Fibroblast of skin of left quadriceps (primary cell): Measurements from ENCODE around the gene GRIK5.

Experiments used
- DNase-seq, 2 experiments: peaks; one replicate each; pipeline ENCODE4 v3.0.0-alpha.2; 2013; ENCODE audit warnings: low read depth in 2 of 2

Gene GRIK5

GRCh38 chr19:42095142-42095813 is 25.3 kb upstream of the GRIK5 start:
- no peak for DNase-seq

DNA sequence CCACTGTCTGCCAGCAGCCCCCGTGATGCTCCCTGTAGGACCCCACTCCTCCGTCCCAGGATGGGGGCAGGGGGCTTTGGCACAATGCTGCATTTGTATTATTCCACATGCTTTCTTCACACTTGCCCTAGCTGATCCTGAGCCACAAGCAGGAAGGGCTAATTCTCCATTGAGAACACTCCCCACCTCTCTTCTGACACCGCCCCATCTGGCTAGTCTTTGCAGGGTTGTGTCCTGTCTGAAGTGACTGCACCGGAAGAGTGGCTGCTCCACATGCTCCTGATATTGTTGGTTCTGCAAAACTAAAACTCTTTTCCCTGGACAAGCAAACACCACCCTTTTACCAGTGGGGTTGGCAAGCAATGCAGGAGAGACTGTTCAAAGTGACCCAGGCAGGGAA is 23.9 kb upstream of the GRIK5 start:
- DNase-seq, result no peak

GRCh38 chr19:42093505-42093904 is 23.5 kb upstream of the GRIK5 start:
- no peak for DNase-seq

- no peak for DNase-seq
These were observed 22.3 kb upstream of the GRIK5 start for GRCh38 chr19:42092350-42092749.

DNA sequence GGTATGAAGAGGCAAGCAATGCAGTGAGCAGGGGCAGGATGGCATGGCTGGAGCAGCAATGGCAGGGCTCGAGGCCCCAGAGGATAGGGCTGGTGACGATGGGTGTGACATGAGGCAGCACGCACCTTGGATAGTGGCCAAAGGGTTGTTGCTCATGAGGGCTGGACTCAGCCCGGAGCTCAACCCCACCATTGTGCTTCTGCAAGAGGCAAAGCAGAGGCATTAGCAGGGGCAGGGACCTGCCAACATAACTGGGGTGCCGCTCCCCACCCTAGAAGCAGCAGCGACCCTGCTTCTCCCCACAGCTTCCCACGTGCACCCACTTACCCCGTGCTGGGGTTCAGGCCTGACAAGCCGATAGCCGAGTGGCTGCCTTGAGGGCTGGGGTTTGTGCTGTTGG is 21.7 kb upstream of the GRIK5 start:
- DNase-seq, result no peak

DNA sequence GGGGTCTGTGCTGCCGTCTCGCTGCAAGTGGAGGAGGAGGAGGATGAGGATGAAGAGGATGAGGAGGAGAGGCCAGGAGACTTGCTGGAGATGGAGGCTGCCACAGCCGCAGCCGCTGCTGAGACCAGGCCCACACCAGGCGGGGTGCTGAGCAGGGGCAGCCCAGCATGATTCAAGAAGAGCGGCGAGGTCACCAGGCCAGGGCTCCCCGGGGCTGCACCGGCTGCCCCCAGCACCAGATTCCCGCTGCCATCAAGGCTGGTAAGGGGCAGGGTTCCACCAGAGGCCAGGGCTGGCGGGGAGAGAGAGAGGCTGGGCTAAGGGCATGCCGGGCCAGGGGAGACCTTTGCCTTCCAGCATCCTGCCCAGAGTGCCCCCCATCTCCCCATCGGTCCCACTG is 21.3 kb upstream of the GRIK5 start:
- DNase-seq, result no peak

GRCh38 chr19:42090672-42091071 is 20.7 kb upstream of the GRIK5 start:
- DNase-seq, result no peak

GRCh38 chr19:42089772-42090171 is 19.8 kb upstream of the GRIK5 start:
- no peak for DNase-seq

- DNase-seq, result no peak
These were observed 19.3 kb upstream of the GRIK5 start for GRCh38 chr19:42089191-42089750.

DNA sequence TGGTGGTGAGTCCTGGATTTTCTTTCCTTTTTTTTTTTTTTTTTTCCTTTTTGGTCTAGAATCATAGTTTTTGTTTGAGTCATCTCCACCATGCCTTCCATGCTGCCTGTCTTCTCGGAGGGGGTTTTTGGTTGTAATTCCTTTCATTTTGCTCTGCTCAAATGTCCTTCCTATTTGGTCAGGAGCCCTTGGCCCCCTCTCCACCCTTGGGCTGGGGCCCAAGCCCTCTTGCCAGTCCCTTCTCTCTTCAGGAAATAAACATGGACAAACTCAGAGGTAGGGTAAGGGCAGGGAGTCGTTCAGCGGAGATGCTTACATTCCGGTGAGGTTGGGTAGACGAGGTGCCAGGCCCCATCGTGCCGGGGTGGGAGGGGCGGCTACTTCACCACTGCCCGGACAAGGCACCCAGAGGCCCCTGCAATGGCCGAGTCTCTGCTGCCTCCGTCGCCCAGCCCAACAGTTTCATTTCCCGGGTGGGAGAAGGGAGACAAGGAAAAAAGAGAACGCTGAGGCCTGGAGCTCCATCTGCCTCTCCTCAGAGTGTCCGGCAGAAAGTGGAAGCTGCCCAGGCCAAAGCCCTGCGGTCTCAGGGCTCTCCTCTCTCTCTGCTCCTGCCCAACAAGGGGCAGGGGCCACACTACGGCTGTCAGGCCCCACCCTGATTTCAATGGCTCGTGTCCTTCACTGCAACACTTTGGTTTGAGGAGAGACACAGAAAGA is 18.6 kb upstream of the GRIK5 start:
- peak; percentile 38 to 48 for DNase-seq

- DNase-seq, result no peak
These were observed 17.0 kb upstream of the GRIK5 start for GRCh38 chr19:42086770-42087550.

- no peak for DNase-seq
These were observed 16.3 kb upstream of the GRIK5 start for GRCh38 chr19:42086188-42086736.

DNA sequence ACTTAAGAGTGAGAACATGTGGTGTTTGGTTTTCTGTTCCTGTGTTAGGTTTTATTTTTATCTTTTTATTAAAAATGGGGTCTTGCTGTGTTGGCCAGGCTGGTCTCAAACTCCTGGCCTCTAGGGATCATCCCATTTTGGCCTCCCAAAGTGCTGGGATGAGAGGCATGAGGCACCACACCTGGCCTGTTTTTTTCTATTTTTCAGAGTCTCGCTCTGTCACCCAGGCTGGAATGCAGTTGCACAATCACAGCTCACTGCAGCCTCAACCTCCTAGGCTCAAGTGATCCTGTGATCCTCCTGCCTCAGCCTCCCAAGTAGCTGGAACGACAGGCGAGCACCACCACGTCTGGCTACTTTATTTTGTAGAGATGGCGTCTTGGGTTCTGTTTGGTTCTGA is 13.5 kb upstream of the GRIK5 start:
- no peak for DNase-seq

GRCh38 chr19:42081584-42082203 is 11.7 kb upstream of the GRIK5 start:
- DNase-seq, result peak in 1 of 2 experiments; percentile 14

GRCh38 chr19:42080764-42081375 is 10.9 kb upstream of the GRIK5 start:
- DNase-seq, result no peak

DNA sequence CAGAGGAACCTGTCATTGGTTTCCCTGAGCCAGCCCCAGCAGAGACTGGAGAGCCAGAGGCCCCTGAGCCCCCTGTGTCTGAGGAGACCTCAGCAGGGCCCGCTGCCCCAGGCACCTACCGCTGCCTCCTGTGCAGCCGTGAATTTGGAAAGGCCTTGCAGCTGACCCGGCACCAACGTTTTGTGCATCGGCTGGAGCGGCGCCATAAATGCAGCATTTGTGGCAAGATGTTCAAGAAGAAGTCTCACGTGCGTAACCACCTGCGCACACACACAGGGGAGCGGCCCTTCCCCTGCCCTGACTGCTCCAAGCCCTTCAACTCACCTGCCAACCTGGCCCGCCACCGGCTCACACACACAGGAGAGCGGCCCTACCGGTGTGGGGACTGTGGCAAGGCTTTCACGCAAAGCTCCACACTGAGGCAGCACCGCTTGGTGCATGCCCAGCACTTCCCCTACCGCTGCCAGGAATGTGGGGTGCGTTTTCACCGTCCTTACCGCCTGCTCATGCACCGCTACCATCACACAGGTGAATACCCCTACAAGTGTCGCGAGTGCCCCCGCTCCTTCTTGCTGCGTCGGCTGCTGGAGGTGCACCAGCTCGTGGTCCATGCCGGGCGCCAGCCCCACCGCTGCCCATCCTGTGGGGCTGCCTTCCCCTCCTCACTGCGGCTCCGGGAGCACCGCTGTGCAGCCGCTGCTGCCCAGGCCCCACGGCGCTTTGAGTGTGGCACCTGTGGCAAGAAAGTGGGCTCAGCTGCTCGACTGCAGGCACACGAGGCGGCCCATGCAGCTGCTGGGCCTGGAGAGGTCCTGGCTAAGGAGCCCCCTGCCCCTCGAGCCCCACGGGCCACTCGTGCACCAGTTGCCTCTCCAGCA is 10.1 kb upstream of the GRIK5 start:
- DNase-seq, result no peak

- no peak for DNase-seq
These were observed 9.3 kb upstream of the GRIK5 start for GRCh38 chr19:42079276-42079669.

- DNase-seq, result no peak
These were observed 8.7 kb upstream of the GRIK5 start for GRCh38 chr19:42078538-42079275.

- no peak for DNase-seq
These were observed 8.1 kb upstream of the GRIK5 start for GRCh38 chr19:42078058-42078457.
